NCI-H1417 treated with DMSO at 0.1 percent for 48 hours (cell line): ENCODE measurements around the gene CCDC185.

Experiments used
- DNase-seq: peaks from one replicate; lab custom pipeline; 2025; lab: John Stamatoyannopoulos, UW

Gene CCDC185

DNA sequence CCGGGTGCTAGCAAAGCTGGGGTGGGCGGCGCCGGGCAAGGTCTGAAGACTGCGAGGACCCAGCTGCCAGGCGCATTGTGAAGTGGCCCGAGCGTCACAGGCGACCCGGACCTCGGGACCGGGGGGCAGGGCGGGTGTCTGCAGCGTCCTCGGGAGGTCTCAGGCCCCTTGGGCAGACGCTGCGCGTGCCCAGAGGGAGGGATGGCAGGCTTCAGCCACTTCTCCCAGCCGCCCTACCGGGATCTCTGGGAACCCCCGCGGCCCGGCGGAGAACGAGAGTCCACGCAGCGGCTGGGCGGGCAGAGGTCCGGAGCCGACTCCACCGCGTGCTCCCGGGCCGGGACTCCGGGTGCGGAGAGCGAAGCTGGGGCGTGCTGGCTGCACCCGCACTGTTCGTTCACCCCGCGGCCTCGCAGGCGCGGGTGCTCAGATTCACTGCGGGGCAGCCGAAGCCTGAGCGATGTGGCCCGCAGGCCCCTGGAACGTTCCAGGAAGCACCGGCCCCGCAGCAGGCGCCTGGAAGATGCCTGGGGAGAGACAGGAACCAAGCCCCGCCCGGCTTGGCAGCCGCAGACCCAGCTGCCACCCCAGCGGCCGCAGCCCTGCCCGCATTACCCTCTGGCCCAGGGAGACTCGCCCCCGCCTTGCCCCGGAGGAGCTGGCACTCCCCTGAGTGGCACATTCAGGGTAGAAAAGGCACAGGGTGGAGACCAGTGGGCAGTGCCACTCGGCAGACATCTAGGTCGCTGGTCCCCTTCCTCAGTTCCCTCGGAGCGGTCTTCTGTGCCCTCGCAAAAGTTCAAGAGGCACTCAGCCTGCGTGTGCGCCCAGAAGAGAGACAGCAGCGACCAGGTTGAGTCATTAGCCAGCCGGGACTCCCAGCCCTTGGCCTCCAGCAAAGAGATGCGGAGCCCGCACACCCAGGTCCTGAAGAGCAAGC is at the start of gene CCDC185:
Gene CCDC185 (plus strand): TSS at position 141 of the 940 bp plus-strand sequence. CDS start 61 bp downstream, at position 202.
- no peak for DNase-seq

DNA sequence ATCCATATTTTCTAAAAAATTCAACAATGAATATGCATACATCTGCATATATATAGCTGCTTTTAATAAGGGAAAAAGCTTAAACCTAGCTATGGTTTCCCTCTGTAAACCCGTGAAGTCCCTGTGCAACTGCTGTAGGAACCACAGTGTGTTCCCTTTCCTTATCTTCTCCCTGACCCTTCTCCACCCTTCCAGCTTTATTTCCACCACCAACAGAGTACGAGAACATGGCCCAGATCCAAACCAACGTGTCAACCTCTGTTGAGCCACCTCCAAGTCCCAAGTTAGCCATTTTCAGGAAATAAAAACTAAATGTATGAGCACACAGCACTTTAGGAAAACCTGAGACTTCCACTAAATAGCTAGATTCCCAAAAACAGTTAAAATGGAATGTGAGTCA is 49.5 kb upstream of the CCDC185 start:
- no peak for DNase-seq

DNA sequence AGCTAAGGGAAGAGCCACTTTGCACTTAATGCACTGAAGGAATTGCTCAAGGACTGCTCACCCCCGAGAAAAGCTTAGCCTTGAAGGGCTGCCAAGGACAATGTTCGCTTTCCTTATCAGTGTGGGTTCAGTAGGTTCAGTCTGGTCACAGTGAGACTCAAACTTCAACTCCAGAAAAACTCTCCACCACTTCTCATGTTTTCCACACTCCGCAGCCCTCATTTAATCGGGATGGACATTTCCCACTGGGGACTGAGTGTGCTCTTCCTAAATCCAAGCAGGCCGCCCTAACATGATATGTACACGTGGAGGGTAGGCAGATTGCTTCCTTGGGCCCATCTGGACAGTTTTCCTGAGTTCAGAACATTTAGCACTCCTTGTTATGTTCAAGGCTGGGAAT is 48.7 kb upstream of the CCDC185 start:
- DNase-seq, result no peak

DNA sequence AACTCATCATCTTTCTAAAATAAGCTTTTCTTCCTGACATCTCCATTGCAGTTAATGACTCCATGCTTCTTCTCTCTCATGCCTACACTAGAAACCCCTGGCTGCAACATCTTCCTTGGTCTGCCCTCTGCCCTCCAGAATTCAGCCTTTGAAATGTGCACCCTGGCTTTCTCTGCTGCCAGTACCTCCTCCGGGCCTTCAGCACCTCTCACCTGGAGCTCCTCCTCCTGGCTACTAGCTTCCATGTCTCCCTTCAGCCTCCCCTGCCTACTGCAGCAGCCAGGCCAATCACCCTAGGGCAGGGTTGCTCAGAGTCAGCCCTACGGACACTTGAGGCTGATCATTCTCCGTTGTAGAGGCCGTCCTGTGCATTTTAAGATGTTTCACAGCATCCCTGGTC is 47.5 kb upstream of the CCDC185 start:
- DNase-seq, result no peak

DNA sequence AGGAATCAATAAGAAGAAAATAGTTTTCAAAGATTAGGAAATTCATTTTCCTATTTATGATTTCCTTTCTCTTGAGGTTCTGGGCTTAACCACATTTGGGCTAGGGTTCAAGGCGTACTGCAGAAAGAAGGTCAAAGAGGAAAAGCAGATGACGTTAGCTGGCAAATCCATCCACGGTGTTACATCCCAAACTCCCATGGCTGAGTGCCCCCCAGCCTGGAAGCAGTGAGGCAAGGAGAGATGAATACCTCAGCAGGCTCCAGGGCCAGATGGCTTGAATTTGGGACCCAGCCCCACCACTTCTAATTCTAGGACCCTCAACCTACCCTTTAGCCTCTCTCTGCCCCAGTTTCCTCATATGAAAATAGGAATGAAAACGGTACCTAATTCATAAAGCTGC is 46.9 kb upstream of the CCDC185 start:
- DNase-seq, result no peak

DNA sequence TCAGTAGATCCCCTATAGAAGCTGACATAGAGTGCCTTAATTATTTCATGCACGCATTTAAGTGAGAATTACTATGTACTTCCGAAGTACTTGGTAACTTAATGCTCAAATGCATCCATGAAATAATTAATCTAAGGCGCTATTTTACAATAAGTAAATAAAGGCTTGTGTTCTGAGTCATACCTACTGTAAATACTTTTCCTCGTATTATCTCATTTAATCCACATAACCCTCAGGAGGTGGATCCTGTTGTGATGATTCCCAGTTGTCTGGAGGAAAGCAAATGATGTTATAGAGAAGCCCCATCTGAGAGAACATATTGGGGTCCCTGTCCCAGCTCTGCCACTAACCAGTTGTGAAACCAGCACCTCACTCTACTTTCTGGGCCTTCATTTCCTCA is 45.6 kb upstream of the CCDC185 start:
- no peak for DNase-seq

DNA sequence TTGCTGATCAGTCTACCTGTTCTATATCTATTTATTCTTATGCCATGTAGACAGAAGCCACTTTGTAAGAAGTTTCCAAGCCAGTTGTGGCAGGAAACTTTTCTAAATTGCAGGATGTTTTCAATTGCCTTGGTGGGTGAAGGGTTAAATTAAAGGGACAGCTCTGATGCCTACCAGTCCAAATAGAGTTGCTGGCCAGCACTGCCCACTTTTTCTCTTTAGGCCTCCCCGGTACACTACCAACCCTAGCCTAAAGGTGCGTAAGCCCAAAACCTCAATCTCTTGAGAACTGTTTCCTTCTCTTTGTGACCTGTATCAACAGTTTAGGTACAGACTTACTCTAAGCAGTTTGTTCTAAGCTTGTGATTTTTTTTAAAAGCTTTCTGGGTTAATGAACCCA is 44.8 kb upstream of the CCDC185 start:
- DNase-seq, result no peak

DNA sequence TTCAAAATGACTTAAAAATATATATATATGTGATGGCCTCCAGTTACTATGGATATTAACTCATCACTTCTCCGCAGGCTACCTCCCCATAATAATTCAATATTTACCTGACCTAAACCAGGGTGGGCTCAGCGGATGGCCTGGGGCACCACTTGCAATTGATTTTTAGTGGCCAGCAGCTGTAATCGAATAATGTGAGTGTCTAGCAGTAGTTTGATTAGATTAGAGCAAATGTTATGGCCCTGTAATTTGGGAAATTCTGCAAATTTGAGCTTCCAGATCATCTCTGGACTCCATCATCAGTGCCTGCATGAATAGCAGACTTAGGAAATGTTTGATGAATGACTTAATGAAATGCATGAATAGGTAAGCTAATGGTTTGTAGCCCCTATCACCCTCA is 44.0 kb upstream of the CCDC185 start:
- no peak for DNase-seq

DNA sequence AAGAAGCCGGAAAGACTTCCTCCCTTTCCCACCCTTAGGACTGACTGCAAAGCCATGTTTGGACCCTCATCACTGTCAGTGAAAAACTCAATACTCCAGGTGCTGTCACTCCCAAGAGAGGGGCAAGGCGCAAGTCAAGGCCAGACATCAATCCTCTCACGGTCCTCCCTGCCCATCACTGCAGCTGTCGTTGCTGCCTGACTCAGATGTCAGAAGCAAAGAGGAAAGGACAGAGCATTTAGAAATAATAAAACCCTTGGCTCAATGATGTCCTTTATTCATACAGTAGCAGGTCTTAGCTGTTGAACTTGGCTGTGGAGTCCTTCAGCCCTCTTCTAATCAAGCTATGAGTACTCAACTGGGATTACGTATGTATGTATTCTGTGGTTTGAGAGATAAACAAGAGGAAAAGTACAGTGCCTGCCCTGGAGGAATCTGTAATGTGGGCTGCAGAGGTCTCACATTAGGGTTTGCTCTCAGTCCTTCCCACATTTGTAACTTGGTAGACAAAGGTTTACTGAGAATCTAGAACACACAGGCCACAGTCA is 42.8 kb upstream of the CCDC185 start:
- DNase-seq, result no peak

DNA sequence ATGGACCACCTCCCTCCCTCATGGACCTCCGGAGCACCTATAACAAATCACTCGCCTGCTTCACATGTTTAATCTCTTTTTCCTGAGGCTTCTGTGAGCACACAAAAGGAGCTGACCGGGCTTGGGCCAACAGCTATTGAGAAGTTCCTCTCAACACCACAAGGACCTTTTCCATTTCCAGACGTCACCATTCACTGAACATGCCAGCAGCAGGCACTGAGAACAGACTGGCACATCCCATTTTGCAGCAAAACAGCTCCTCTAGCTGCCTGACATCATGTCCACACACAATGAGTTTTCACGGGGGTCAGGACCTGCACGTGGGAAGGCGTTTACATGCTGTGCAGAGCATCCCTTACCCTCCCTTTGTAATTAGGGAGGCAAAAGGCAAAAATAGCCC is 40.3 kb upstream of the CCDC185 start:
- no peak for DNase-seq

DNA sequence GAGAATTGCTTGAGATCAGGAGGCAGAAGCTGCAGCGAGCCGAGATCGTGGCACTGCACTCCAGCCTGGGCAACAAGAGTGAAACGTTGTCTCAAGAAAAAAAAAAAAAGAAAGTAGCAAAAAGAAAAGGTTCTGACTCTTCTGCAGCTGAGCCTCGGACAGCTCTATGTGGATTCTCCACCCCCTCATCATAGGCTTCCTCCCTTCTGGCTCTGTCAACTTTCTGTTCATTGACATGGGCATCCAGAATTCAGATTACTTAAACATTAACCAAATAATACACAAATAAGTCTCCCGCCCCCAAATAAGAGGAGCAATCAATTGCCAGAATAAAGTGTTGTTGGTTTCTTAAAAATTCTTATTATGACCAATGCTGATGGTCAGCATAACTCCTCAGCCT is 39.3 kb upstream of the CCDC185 start:
- DNase-seq, result no peak

DNA sequence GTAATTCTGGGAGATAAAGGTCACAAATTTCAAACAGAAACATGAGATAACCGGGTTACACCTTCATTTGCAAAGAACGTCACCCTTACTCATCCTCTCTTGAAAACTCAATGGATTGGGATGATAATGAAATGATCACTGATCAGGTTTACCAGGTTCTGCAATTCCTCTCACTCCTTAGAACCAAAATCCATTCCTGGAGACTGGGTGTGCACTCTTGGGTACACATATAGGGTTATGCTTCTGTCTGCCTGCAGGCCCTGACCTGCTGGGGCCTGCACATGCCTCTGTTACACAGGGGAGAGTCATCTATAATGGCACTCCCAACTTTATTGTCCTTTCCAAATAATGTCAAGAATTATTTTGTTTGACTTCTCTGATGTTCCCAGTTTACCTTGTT is 37.5 kb upstream of the CCDC185 start:
- DNase-seq, result no peak

DNA sequence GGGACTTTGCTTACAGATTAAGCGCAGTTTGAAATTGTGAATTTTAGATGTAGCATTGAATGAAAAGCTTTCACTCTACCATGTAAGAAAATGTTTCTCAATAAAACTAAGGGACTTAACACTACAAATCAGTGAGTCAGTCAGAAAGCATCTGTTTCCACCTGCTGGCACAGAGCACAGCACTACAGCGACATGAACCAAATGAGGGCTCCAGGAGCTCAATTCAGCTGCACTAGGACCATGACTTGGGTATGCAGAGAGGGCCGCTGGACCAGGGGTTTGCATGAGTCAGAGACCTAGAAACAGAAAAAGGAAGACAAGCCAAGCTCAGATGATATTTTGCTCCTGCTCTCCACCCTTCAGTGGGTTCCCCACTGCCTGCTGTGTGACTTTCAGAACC is 34.4 kb upstream of the CCDC185 start:
- no peak for DNase-seq

DNA sequence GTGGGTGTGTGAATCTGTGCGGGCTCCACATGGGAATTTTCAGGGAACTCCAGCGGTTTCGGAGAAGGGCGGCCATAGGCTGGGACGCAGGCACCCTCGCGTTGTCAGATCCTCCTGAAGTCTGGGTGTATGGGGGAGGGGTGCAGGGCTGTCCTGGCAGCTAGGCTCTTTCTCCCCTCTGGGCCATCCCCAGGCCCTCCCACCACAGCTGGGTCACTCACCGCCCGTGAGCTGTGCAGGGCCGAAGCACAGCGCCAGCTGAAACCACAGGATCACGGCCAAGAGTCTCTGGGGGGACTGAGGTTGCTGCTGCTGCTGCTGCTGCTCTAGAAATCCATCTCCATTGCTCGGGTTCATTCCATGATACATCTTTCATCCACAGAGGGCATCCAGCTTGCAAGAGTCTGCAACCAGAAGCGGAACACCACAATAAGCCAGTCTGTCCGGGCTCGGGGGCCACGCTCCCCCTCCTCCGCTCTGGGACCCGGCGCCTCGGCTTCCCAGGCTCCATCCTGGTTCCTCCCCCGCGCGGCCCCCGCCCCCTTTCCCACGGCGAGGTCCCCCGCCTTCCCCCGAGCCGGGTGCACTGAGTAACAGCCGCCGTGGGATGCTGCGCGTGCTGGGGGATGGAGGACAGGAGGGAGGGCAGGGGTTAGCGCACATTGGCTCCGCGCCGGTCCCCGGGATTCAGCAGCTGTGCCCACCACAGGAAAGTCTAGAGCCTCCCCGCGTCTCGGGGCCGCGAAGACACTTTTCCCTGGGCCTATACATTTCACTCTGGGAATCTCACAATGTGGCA is 30.0 kb upstream of the CCDC185 start:
- no peak for DNase-seq

DNA sequence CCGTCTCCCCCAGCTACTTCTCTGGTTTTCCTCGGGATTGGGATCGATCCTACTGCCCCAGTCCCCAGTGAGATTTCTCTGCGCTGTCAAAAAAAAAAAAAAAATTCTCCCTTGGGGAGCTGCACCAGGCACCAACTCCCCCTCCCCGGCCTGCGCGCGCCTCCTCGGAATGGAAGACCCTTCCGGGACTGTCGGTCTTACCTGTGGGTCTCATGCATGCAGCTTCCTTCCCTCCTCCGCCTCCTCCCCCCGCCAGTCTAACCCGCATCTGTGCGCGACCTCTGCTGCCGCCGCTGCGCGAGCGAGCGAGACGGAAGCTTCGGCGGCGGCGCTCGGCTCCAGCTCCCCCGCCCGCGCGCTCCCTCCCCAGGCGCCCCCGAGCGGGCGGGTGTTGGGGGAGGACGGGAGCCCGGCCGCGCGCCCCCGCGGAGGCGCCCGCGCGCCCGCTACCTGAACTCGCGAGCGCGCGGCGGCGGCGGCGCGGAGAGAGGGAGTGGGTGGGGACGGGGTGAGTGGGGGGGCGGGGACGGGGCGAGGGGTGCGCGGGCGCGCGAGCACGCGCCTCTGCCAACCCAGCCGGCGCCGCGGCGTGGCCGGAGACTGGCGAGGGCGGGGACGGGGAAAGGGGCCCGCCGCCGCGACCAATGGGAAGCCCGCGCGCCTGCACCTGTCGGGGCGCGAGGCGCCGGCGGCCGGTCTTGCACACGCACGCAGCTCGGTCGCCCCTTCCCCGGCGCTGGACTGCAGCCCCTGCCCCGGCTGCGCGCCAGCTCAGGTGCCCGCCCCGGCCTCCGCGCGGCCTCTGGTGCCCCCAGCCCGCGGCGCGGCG is 29.1 kb upstream of the CCDC185 start, which contains the start of gene SUSD4:
Gene SUSD4 (minus strand): TSS at position 321 of the 829 bp plus-strand sequence. CDS start 751 bp downstream, outside the sequence.
- DNase-seq, result peak; percentile 43

DNA sequence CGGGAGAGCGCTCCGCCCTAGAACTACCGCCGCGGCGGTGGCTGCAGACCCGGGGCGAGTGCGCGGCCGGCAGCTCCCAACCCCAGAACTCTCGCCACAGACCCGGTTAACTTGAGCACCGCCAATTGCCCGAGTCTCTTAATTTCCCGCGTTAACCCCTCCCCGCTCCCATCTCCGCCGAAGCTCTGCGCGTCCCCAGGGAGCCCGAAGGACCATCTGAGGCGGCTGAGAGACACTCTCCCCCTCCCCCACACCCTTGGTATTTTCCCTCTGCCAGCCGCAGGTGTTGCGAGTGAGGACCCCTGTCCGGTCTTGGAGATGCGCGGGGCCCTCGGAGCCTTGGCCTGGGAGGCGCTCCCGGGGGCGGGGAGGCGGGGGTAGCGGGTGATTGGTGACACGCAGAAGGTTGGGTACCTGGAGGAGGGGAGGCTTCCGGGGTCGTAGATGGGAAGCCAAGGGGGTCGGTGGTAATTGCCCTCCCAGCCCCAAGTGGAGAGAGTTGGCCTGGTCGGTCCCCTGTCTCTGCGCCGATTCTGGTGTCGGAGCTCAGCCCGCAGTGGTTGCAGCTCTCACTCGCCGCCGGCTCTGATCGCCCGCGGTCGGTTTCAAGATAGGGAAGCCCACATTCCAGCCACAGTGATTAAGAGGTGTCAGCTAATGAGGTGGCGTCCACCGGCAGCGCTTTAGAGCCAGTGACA is 28.4 kb upstream of the CCDC185 start:
- DNase-seq, result no peak

DNA sequence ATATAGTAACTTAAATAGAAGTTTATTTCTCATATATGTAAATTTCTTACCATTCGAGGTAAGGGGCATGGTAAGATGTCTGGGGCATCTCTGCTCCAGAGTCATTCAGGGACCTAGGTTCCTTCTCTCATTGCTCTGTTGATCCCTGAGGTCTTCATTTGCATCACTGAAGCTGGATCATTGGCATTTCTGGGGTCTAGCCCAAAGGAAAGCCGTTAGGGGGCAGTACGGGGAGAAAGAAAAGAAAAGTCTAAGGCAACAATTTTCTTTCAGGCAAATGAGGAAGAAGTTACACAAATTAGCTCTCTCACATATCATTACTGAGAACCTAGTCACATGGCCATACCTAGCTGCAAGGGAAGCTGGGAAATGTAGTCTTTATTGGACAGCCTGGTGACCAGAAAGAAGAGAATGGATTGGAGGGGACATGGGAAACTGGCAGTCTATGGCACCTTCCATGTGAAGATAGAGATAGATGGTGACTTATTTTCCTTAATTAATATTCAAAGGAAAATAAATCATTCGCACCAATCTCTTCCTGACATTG is 19.1 kb upstream of the CCDC185 start:
- DNase-seq, result no peak

DNA sequence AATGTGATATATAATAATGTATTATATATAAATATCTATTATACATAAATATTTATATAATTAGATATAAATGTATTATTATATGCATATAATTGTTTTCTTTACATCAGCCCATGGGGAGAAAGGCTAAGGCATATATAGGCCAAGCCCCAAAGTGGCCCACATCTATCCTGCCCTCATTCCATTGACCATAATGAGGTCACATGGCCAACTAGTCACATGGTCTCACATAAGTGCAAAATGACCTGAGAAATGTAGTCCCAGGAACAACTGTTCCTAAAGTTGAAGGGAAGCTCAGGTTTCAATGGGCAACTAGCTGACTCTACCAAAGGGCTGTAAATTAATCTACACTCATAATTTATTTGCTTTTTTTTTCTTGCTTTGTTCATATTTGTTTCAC is 14.5 kb upstream of the CCDC185 start:
- no peak for DNase-seq

DNA sequence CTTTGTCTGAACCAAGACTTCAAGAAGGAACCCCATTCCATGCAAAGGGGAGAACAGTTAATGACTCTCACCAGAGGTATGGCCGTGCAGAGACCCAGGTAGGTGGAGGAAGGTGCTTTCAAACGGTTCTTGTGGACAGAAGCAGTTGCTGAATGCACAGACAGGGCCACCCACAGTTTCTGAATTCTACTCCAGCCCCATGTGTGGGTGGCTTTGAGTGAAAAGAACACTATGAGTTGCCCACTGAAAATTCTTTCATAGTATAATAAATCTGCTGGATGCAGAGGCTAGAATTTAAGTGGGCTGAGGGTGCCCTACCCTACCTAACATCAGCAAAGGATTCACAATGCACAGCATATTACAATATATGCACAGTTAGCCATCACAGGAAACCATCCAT is 7.2 kb upstream of the CCDC185 start:
- no peak for DNase-seq

DNA sequence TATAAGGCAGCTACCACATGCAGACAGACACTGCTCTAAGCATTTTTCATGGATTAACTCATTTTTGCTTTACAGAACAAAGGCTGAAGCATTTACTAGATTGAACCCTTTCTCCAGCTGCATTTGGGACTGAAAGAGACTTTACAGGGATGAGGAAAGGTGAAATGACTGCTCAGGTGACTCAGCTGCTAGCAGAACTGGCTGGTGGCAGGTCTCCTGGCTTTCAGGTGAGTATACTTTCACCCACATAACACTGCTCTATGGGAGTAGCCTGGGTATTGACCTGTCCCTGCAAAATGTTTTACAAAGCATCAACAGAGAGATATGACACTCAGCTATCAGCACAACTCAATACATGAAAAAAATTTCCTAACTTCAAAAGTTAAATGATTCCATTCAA is 2.6 kb upstream of the CCDC185 start:
- no peak for DNase-seq

DNA sequence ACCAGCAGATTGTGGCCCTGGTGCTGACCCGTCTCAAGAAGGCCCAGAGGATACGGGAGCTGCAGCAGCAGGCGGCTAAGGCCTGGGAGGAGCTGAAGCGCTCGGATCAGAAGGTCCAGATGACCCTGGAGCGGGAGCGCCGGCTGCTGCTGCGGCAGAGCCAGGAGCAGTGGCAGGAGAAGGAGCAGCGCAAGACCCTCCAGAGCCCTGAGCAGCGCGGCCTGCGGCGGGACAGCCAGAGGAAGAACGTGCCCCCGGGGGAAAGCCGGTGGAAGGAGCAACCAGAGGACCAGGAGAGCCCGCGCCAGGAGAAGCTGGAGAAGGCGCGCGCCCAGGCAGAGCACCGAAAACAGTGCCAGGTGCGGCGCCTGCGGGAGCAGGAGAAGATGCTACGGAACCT is 1.0 kb downstream of the CCDC185 start:
- DNase-seq, result no peak
